GM12892 (cell line): ENCODE data around the gene ATP13A1.
"Not testable (repeated sequence)": the region's sequence is repeated elsewhere in the genome, so short reads cannot be mapped to it uniquely, and the experiment has no call there.

Experiments
- DNase-seq: peaks from one replicate; pipeline ENCODE4 v3.0.0; 2011; ENCODE audit not compliant: insufficient read length
- FAIRE-seq: peaks from 2 replicates; lab custom pipeline; 2011; peaks lifted over from hg19 to GRCh38; lab: Jason Lieb, UNC
- POLR2A ChIP-seq: IDR thresholded peaks from 2 replicates; pipeline ENCODE4 v1.6.1; 2011; ENCODE audit warnings: low read depth, low read length, control low read depth
- POLR2AphosphoS5 ChIP-seq: IDR thresholded peaks from 2 replicates; pipeline ENCODE4 v1.6.1; 2011; ENCODE audit warnings: low read depth, low read length, control low read depth
- TAF1 ChIP-seq: IDR thresholded peaks from 2 replicates; pipeline ENCODE4 v1.6.1; 2011; ENCODE audit warnings: low read depth, mild to moderate bottlenecking, control low read depth, low read length, borderline replicate concordance

ATP13A1 gene

DNA sequence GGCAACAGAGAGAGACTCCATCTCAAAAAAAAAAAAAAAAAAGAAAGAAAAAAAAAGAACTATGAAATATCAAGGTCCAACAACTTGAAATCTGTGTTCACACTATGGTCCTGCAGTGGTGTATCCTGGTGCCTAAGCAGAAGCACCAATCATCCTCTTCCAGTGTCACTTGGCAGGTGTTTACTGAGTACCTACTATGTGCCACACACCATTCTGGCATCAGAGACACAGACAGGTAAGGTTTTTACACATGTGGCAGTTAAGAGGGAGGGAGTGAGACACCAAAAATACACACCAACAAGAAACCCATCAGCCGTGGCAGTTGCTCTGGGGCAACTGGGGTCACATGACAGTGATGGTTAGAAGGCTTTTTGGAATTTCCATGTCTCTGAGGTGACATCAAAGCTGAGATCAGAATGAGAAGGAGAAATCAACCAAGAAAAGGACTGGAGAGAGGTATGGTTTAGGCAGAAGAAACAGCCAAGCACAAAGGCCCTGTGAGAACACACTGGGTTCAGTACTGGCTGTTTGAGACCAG, 62.6 kb downstream of the ATP13A1 start:
- DNase-seq (no peak), FAIRE-seq (no peak)
- TF ChIP-seq POLR2A (no peak), TAF1 (no peak), POLR2AphosphoS5 (no peak)

DNA sequence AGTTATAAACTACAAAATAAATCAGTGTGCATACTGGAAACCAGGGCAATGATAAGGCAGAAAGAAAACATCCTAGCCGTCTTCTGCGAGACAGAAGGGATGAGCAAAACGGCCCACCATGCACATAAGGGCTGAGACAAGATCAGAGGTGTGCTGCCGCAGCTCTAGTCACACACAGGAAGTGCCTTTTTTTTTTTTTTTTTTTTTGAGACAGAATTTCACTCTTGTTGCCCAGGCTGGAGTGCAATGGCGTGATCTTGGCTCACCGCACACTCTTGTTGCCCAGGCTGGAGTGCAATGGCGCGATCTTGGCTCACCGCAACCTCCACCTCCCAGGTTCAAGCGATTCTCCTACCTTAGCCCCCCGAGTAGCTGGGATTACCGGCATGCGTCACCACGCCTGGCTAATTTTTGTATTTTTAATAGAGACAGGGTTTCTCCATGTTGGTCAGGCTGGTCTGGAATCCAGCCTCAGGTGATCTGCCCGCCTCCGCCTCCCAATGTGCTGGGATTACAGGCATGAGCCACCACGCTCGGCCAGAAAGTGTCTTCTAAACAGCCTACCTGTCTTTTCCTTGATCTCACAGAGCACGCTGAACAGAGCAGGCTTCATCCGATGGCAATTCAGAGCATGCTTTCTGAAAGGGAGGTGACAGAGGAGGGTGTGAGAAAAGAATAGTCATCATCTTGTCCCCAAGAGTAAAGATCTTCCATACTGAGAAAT, 64.6 kb downstream of the ATP13A1 start:
- peak; percentile 79 for FAIRE-seq
- peak; percentile 54; the same call in 1 of the 2 replicates for TF ChIP-seq TAF1
- not testable (repeated sequence) for DNase-seq

DNA sequence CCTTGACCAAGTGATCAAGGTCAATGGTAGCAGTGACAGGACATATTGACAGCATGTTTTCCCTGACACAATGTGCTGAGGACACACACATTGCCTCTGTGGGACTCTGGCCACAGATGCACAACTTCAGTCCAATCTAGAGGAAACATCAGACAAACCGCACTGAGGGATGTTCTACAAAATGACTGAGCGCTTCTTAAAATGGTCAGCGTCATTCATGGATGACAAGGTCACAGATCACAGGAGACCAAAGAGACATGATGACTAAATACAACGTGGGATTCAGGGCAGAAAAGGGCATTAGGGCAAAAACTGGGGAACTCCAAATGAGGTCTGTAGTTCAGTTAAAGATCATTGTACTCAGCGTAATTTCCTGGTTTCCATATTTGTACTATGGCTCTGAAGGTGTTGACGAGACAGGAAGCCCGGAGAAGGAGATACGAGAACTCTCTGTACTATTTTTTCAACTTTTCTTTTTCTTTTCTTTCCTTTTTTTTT, 65.6 kb downstream of the ATP13A1 start:
- peak; percentile 45 for DNase-seq
- TF ChIP-seq TAF1: 0 out of 2 replicates have a peak, but pooled peaks have one; percentile 39
- TF ChIP-seq POLR2A: peak; percentile 77
- peak; percentile 88 for TF ChIP-seq POLR2AphosphoS5
- peak; percentile 96 for FAIRE-seq
